GM21447 (cell line): Measurements from ENCODE around the gene ITPR1.
A peak's percentile ranks its signal among the peaks of the same experiment; 100 is the strongest.

Experiments used
- ATAC-seq: cut with Tn5 transposase; IDR thresholded peaks from one replicate; pipeline ENCODE4 v1.9.1; 2021; ENCODE audit not compliant: unreplicated experiment

ITPR1 gene

DNA sequence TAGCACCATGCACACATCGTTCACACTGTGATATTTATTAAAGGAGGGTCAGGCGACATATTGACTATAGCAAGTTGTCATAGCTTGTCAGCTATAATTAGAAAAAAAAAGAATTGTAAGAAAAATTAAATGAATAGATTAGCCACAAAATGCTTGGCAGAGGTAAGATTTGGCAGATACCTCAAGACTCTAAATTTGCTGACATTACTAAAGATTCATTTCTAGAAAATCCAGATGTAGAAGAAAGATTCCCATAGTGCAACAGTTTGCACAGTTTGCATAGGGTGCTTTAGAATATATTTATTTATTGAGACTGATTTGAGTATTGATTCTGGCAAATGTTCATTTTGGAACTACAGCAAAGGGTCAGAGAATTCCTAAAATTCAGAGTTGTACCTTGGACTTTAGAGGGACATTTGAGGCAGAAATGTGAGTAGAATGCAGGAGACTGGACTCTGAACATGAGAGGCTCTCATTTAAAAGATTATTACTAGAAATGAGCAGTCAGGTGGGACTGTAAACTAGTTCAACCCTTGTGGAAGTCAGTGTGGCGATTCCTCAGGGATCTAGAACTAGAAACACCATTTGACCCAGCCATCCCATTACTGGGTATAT is 384.1 kb downstream of the ITPR1 start:
- ATAC-seq = no peak

DNA sequence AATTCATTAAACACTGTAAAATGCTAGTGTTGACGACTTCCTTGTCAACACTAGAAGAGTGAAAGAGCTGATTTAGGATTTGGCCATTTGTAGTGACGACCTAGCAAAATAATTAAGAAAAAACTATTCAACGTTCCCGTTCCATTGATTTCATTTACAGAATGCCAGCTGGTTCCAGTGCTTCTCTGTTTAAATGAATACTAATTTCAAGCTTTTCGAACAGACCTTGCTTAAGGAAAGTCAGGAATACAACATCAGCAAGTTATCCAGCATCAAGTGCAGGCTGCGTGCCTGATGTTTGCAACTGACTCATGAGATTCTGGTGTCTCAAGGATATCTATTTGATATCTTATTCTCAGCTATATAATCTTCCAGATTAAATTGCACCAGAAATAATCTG is 387.7 kb downstream of the ITPR1 start:
- ATAC-seq = no peak

DNA sequence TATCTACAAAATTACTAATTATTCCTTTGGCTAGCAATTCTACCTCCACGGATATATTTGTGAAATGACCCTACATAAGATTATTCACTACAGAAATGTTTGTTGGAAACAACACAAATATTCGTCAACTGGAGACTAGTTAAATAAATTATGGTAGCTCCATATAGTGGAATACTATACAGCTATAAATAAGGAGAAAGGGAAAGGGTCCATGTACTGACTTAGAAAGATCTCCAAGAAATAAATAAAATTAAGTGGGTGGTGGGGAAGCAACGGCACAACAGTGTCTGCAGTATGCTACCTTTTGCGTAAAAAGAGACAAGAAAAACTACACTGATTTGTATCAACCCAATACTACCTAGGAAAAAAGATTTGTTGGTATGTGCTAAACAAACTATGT is 389.4 kb downstream of the ITPR1 start:
- ATAC-seq = no peak

GRCh38 chr3:4883011-4883410 is 389.9 kb downstream of the ITPR1 start:
- no peak for ATAC-seq

DNA sequence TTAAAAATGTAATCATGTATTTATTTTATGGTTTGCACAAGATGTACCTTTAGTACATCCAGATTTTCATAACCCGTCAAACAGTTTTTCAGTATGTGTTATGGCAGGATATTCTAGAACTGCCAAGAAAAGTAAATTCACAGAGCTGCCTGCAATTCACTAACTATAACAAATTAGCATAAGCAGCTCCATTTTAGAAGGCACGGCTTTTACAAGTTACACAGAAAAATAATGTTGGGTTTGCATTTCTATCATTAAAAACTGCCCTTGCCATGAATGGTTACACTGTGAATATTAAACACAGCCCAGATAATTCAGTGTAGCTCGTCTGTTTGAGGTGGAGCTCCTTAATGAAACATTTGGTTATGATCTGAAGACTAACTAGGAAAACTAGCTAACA is 391.7 kb downstream of the ITPR1 start:
- no peak for ATAC-seq

GRCh38 chr3:4885316-4885715 is 392.2 kb downstream of the ITPR1 start:
- no peak for ATAC-seq

DNA sequence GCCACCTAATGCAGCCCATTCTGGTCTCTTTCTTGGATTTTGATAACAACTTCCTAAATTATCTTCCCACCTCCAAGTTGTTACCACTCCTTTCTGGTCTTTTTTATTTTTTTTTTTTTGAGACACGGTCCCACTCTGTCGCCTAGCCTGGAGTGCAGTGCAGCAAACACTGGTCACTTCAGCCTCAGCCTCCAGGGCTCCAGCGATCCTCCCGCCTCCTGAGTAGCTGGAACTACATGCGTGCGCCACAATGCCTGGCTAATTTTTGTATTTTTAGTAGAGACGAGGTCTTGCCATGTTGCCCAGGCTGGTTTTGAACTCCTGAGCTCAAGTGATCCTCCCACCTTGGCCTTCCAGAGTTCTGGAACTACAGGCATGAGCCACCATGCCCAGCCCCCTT is 393.3 kb downstream of the ITPR1 start:
- no peak for ATAC-seq

GRCh38 chr3:4887177-4887576 is 394.0 kb downstream of the ITPR1 start:
- ATAC-seq = no peak

- peak; percentile 94 for ATAC-seq
Measured at GRCh38 chr3:4888913-4889846, 396.0 kb downstream of the ITPR1 start.

DNA sequence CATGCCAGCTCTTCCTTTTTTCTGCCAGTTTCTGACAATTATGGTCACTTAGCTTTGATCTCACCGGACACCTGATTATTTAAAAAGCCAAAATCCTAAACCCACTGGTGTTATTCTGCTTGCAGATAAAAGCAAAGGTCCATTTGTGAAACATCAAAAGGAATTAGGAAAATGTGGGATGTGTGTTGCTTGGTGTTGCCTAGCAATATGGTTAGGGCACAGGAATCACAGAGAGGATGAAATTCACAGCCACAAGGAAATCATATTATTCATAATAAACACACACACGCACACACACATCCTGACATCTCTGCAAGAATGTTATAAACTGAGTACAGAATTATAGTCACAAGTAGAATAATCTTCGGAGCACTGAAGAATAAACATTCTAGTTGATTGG is 396.7 kb downstream of the ITPR1 start:
- ATAC-seq = no peak

- no peak for ATAC-seq
Measured at GRCh38 chr3:4894891-4895530, 401.9 kb downstream of the ITPR1 start.

GRCh38 chr3:4895838-4896237 is 402.7 kb downstream of the ITPR1 start:
- no peak for ATAC-seq
